GM23248 (cell line): Measurements from ENCODE around the gene ZNF438.

Experiments
- EZH2 ChIP-seq: fragments of 200-600 bp; sonication (generic); IDR thresholded peaks from 2 replicates; pipeline ENCODE4 v1.6.1; 2018; ENCODE audit warnings: antibody characterized with exemption, mild to moderate bottlenecking; ENCODE audit not compliant: insufficient read depth, poor library complexity, severe bottlenecking
- EZH2phosphoT487 ChIP-seq: fragments of 200-600 bp; sonication (generic); IDR thresholded peaks from 2 replicates; pipeline ENCODE4 v1.6.1; 2018; ENCODE audit warnings: antibody characterized with exemption, moderate library complexity, mild to moderate bottlenecking, low read depth; ENCODE audit not compliant: insufficient read depth

DNA sequence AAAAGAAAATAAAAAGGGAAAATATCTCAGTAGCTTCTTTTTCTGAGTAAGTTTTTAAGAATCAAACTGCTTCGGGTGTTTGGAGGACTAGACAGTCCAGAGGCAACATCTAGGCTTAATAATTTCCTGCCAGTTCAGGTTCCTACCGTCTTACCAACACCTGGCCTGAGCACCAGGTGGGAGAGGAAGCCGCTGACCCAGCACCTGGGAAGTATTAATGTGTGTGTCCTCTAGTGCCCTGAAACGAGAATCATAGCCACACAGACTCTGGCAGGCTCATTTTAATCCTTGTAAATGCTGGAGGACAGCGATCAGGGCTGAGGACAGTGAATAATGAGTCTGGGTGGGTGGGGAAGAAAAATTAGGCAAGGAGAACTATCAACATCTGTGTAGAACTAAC lies 137.4 kb downstream of the ZNF438 start:
- TF ChIP-seq EZH2phosphoT487 (no peak), EZH2 (no peak)
